Measurements from ENCODE around the gene DCP1A. TPM values are rescaled to one million over a fixed set of nuclear protein-coding genes. Genes with fewer than 3 reads are reported as not detected.

Gene DCP1A
- total RNA-seq: 32.9 TPM

DNA sequence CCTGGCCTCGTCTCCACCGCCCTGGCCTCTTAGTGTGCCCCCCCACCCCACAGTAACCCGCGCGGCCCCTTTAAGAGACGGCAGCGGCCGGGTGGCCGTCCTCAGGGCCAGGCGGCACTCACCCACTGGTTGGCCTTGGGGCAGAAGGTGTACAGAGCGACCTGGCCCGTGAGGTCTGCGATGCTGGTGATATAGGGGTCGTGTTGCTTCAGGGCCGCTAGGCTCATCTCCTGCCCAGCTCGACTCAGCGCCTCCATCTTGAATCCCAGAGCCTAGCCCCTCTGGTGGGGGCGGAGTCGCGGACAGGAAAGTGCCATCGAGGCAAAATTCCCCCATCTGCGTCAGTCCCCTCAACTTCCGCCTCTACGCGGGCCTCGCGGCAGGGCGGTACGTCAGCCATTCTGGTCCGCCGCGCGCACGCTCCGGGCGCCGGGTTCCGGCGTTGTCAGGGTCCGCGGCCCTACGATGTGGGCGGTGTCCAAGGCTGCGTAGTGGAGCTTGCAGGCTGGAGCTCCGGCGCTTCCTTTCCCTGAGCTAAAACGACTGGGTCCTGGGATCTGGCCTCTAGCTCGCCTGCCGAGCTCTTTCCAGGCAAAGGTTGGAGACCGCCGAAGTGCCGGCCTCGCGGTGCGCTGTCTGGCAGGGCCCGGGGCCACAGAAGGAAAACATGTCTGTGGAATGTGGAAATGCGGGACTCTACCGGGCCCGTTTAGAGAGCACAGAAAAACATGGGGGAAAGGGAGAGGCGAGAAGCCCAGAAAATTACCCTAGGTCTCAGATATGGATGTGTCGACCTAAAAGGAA, at the start of gene DCP1A:
Gene DCP1A, minus strand, starts transcription at position 283 of the 804 bp plus-strand sequence. Its CDS starts 26 bp downstream, at position 257.
- Histone ChIP-seq H3K27ac (peak within 1 kb of the TSS; percentile 94), H3K36me3 (peaks cover 0 to 9% of the 10 kb centered on the region in 2 donors), H3K4me3 (peak within 1 kb of the TSS; percentile 99), H3K27me3 (no peaks in the 10 kb centered on the region), H3K4me1 (peaks cover 36% of the 10 kb centered on the region), H3K9me3 (no peaks in the 10 kb centered on the region)
- peak; percentile 96 to 97 for DNase-seq (ENCODE audit: extremely low spot score in 2 of 2)
- intact Hi-C loops (cut with DNase I): no loop called here
- peak; percentile 95 to 97 for TF ChIP-seq POLR2AphosphoS5 (IDR thresholded peaks at IDR 0.05; ENCODE audit: insufficient read depth in 1 of 2, low read depth in 1 of 2)
- TF ChIP-seq, protein P1, sequence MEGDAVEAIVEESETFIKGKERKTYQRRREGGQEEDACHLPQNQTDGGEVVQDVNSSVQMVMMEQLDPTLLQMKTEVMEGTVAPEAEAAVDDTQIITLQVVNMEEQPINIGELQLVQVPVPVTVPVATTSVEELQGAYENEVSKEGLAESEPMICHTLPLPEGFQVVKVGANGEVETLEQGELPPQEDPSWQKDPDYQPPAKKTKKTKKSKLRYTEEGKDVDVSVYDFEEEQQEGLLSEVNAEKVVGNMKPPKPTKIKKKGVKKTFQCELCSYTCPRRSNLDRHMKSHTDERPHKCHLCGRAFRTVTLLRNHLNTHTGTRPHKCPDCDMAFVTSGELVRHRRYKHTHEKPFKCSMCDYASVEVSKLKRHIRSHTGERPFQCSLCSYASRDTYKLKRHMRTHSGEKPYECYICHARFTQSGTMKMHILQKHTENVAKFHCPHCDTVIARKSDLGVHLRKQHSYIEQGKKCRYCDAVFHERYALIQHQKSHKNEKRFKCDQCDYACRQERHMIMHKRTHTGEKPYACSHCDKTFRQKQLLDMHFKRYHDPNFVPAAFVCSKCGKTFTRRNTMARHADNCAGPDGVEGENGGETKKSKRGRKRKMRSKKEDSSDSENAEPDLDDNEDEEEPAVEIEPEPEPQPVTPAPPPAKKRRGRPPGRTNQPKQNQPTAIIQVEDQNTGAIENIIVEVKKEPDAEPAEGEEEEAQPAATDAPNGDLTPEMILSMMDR (IDR thresholded peaks at IDR 0.05): peak in 1 of 3 experiments; percentile 3
- TF ChIP-seq POLR2A (IDR thresholded peaks at IDR 0.05): peak in 1 of 2 donors; percentile 73

DNA sequence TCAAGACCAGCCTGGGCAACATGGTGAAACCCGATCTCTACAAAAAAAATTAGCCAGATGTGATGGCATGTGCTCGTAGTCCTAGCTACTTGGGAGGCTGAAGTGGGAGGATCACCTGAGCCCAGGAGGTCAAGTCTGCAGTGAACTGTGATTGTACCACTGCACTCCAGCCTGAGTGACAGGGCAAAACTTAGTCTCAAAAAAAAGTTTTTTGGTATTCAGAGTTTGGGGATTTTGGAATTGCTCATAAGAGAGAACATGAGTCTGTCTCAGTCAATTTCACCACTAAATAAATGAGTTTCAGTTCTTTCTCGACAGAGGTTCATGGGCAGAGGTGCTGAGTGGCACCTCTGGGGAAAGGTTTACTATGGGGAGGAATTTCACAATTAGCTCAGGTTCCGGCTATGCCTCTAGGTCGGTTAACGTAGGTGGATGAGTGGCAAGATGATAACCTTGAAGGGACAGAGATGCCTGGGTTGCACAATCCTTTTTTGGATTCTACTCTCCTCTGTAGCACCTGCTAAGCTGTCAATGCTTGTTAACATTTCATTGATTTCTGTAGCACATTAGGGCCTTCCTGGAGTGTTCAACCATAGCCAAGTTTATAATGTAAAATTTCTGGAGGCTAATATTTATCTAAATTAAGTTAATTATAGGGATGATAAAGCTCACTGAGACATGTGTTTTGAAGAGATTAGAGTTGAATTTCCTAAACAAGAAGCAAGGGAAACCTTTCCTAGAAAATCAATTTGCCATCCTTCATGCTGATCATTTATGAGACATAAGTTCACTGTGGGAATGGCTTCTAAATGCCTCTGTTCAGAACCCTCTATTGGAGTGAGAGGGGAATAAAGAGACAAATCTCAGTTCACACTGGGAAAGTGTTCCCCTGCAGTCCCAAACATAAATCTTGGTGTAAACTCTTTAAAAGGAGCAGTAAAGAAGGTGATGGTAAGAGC, 37.4 kb upstream of the DCP1A start:
- TF ChIP-seq POLR2A (IDR thresholded peaks at IDR 0.05) (no peak), POLR2AphosphoS5 (IDR thresholded peaks at IDR 0.05; ENCODE audit: insufficient read depth in 1 of 2, low read depth in 1 of 2) (no peak)
- TF ChIP-seq, protein P1 (IDR thresholded peaks at IDR 0.05): no peak
- Histone ChIP-seq H3K4me1 (no peaks in the 10 kb centered on the region), H3K9me3 (no peaks in the 10 kb centered on the region), H3K36me3 (no peaks in the 10 kb centered on the region), H3K27ac (no peak overlapping the region), H3K27me3 (no peaks in the 10 kb centered on the region), H3K4me3 (no peak overlapping the region)
- intact Hi-C loops (cut with DNase I): no loop called here
- no peak for DNase-seq (ENCODE audit: extremely low spot score in 2 of 2)

DNA sequence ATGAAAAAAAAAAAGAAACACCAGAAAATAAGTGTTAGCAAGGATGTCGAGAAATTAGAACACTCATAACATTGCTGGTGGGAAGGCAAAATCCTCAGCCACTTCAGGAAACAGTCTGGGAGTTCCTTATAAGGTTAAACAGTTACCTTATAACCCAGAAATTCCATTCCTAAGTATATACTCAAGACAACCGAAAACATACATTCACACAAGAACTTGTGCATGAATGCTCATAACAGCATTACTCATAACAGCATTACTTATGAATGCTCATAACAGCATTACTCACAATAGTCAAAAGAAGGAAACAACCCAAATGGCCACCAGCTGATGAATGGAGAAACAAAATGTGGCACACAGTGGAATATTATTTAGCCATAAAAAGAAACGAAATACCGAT, 34.8 kb upstream of the DCP1A start:
- no peak overlapping the region for H3K4me3 ChIP-seq
- no peak overlapping the region for H3K27ac ChIP-seq
- H3K27me3 ChIP-seq: no peaks in the 10 kb centered on the region
- H3K36me3 ChIP-seq: no peaks in the 10 kb centered on the region
- no peaks in the 10 kb centered on the region for H3K9me3 ChIP-seq
- intact Hi-C loops (cut with DNase I): no loop called here
- no peak for DNase-seq (ENCODE audit: extremely low spot score in 2 of 2)
- TF ChIP-seq POLR2A (IDR thresholded peaks at IDR 0.05): no peak
- TF ChIP-seq, protein P1 (IDR thresholded peaks at IDR 0.05): no peak
- no peak for TF ChIP-seq POLR2AphosphoS5 (IDR thresholded peaks at IDR 0.05; ENCODE audit: insufficient read depth in 1 of 2, low read depth in 1 of 2)
- no peaks in the 10 kb centered on the region for H3K4me1 ChIP-seq

DNA sequence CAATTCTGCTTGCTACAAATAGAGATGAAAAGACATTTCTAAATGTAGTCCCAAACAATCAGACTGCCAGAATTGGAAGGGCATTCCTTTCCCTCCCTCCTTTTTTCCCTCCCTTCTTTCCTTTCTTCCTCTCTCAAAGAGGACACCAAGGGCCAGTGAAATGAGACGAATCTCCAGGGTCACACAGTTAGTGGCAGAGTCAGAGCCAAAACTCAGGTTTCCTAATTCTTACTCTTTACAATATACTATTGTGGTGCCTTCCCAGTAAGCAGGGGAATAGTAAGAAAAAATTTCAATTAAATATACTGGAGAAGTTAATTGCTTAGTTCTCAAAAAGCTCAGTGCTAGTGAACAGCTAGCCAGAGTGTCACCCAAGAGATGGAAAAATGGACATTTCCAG, 33.0 kb upstream of the DCP1A start:
- Histone ChIP-seq H3K4me1 (no peaks in the 10 kb centered on the region), H3K4me3 (no peak overlapping the region), H3K27me3 (no peaks in the 10 kb centered on the region), H3K36me3 (no peaks in the 10 kb centered on the region), H3K27ac (no peak overlapping the region), H3K9me3 (no peaks in the 10 kb centered on the region)
- TF ChIP-seq POLR2AphosphoS5 (IDR thresholded peaks at IDR 0.05; ENCODE audit: insufficient read depth in 1 of 2, low read depth in 1 of 2) (no peak), POLR2A (IDR thresholded peaks at IDR 0.05) (no peak)
- TF ChIP-seq, protein P1 (IDR thresholded peaks at IDR 0.05): no peak
- DNase-seq (ENCODE audit: extremely low spot score in 2 of 2): no peak
- intact Hi-C loops (cut with DNase I): no loop called here
